Measurements from ENCODE around the gene LYSMD1. TPM values are rescaled to one million over a fixed set of nuclear protein-coding genes. Genes with fewer than 3 reads are reported as not detected.

The LYSMD1 gene
- total RNA-seq, 1 donor from 2014 or later, result 10.0 TPM

DNA sequence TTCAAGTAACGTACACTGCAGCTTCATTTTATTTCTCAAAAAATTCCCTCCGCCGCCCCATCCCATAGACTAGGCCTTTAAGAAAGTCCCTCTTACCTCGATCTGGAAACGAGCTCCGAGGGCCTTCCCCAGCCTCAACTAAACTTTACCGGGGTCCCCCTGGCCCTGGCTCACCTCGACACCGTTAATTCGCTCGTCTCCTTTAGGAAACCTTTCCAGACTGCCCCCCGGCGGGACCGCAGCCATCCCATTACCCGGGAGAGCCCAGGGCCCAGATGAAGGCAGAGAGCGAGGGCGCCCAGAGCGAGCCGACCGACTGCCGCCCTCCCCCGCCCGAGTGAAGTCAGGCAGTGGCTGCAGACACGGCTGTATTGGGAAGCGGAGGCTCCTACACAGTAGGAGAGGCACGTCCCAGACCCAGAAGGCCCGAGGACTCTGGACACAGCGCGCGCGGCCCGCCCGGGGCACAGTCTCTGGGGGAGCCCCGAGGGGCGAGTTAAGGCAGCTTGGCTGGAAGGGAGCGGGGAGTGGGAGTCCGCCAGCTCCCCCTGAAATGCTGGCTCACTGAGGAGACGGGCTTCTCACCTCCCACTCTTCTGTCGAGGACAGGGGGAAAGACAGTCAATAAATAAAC is 33.9 kb downstream of the LYSMD1 start:
- DNase-seq (ENCODE audit: low spot score), result peak; percentile 80
- TF ChIP-seq, protein P1, sequence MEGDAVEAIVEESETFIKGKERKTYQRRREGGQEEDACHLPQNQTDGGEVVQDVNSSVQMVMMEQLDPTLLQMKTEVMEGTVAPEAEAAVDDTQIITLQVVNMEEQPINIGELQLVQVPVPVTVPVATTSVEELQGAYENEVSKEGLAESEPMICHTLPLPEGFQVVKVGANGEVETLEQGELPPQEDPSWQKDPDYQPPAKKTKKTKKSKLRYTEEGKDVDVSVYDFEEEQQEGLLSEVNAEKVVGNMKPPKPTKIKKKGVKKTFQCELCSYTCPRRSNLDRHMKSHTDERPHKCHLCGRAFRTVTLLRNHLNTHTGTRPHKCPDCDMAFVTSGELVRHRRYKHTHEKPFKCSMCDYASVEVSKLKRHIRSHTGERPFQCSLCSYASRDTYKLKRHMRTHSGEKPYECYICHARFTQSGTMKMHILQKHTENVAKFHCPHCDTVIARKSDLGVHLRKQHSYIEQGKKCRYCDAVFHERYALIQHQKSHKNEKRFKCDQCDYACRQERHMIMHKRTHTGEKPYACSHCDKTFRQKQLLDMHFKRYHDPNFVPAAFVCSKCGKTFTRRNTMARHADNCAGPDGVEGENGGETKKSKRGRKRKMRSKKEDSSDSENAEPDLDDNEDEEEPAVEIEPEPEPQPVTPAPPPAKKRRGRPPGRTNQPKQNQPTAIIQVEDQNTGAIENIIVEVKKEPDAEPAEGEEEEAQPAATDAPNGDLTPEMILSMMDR (IDR thresholded peaks at IDR 0.05), result no peak
- Mint-ChIP-seq H3K36me3 (ENCODE audit: low read depth) (peaks cover 7% of the 10 kb centered on the region), H3K27me3 (ENCODE audit: low read depth) (peaks cover 13% of the 10 kb centered on the region), H3K4me3 (ENCODE audit: unreplicated experiment) (peak overlapping the region; percentile 68), H3K27ac (ENCODE audit: unreplicated experiment) (peak overlapping the region; percentile 17), H3K9me3 (ENCODE audit: low read depth) (no peaks in the 10 kb centered on the region), H3K4me1 (ENCODE audit: low read depth) (peaks cover 10% of the 10 kb centered on the region)

DNA sequence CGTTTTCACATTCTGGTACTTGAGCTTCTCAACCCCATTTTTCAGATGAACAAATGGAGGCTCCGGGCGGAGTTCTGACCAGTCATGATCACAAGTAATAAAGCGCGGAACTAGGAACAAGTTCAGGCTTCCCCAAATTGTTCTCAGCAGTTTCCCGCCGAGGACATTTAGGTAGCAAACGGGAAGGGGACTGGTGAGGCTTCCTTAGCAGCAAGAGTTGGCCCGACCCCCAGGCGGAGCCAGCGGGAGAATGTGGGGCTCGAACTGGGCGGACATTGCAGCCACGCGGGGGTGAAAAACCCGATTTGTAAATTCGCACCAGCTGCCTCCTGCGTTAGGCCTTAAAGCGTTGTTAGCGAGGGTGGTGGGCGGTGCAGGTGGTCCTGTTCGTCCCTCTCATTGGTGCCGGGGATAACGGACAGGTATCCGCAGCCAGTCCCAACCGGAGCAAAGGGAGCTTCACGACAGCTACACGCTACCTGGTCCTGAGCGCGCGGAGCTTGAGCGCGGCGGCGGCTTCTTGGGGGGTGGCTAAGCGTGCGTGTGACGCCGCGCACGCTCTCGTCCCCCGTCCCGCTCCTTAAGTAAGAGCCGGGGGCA is 34.6 kb downstream of the LYSMD1 start:
- Mint-ChIP-seq H3K27ac (ENCODE audit: unreplicated experiment) (no peak overlapping the region), H3K4me3 (ENCODE audit: unreplicated experiment) (peak overlapping the region; percentile 68), H3K4me1 (ENCODE audit: low read depth) (peaks cover 10% of the 10 kb centered on the region), H3K9me3 (ENCODE audit: low read depth) (no peaks in the 10 kb centered on the region), H3K27me3 (ENCODE audit: low read depth) (peaks cover 13% of the 10 kb centered on the region), H3K36me3 (ENCODE audit: low read depth) (peaks cover 2% of the 10 kb centered on the region)
- peak; percentile 82 for DNase-seq (ENCODE audit: low spot score)
- TF ChIP-seq, protein P1 (IDR thresholded peaks at IDR 0.05), result no peak

- Mint-ChIP-seq H3K9me3 (ENCODE audit: low read depth) (no peaks in the 10 kb centered on the region), H3K27me3 (ENCODE audit: low read depth) (peaks cover 13% of the 10 kb centered on the region), H3K4me1 (ENCODE audit: low read depth) (peaks cover 14% of the 10 kb centered on the region), H3K36me3 (ENCODE audit: low read depth) (peaks cover 2% of the 10 kb centered on the region), H3K27ac (ENCODE audit: unreplicated experiment) (no peak overlapping the region), H3K4me3 (ENCODE audit: unreplicated experiment) (no peak overlapping the region)
- TF ChIP-seq, protein P1 (IDR thresholded peaks at IDR 0.05), result no peak
- no peak for DNase-seq (ENCODE audit: low spot score)
Observed at GRCh38 chr1:151128800-151129199, 36.9 kb downstream of the LYSMD1 start.

DNA sequence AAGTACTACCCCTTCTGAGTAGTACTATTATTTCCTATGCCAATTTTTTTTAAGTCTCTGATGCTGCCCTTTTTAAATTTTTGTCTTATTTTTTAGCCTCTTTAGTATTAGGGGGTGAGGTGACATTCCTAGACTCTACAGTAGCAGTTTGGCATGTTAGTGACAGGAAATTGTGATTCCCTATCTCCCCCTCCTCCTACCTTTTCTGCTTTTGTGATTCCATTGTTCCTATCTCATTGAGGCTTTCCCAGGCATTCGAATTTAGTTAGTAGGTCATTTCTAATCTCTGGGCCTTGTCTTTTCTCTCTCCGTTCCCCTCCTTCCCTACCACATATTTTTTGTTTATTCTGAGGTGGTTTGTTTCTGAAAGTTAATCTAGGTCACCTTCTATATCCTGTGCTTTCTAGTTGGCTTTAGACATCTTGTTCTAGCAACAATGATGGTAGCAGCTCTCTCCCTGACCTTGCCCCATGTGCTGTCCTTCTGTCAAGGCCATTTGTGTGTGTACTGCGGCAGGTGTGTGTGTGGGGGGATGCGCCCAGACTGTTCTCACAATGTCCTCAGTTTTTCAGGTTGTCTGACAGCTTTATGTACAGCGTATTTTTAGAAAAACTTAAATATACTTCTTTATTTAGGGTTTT is 40.8 kb downstream of the LYSMD1 start:
- TF ChIP-seq, protein P1 (IDR thresholded peaks at IDR 0.05), result no peak
- no peak for DNase-seq (ENCODE audit: low spot score)
- Mint-ChIP-seq H3K36me3 (ENCODE audit: low read depth) (peaks cover 2% of the 10 kb centered on the region), H3K27ac (ENCODE audit: unreplicated experiment) (no peak overlapping the region), H3K9me3 (ENCODE audit: low read depth) (no peaks in the 10 kb centered on the region), H3K4me3 (ENCODE audit: unreplicated experiment) (no peak overlapping the region), H3K4me1 (ENCODE audit: low read depth) (peaks cover 4% of the 10 kb centered on the region), H3K27me3 (ENCODE audit: low read depth) (no peaks in the 10 kb centered on the region)

DNA sequence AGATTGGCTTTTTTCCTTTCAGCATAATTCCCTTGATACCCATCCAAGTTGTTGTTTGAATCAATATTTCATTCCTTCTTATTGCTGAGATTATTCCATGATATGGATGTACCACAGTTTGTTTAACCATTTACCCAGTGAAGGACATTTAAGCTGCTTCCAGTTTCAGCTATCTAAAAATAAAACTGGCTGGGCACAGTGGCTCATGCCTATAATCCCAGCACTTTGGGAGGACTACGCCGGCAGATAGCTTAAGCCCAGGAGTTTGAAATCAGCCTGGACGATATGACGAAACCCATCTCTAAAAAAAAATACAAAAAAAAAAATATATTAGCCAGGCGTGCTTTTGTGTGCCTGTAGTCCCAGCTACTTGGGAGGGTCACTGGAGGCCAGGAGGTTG is 51.8 kb downstream of the LYSMD1 start:
- TF ChIP-seq, protein P1 (IDR thresholded peaks at IDR 0.05), result no peak
- H3K4me3 Mint-ChIP-seq (ENCODE audit: unreplicated experiment), result no peak overlapping the region
- peaks cover 7% of the 10 kb centered on the region for H3K36me3 Mint-ChIP-seq (ENCODE audit: low read depth)

More for the DNA sequence above, 51.8 kb downstream of the LYSMD1 start:
- Mint-ChIP-seq H3K4me1 (ENCODE audit: low read depth) (no peaks in the 10 kb centered on the region), H3K27me3 (ENCODE audit: low read depth) (no peaks in the 10 kb centered on the region), H3K9me3 (ENCODE audit: low read depth) (no peaks in the 10 kb centered on the region), H3K27ac (ENCODE audit: unreplicated experiment) (no peak overlapping the region)
- peak; percentile 21 for DNase-seq (ENCODE audit: low spot score)

Other genes starting within 250 kb of the LYSMD1 start
- gene SETDB1, start 239.5 kb downstream of the LYSMD1 start, total RNA-seq, result 35.0 to 44.1 TPM (median 35.9 TPM) in 3 replicates
- 199 to 223 TPM (median 217 TPM) in 3 replicates for gene CERS2, start 191.1 kb downstream of the LYSMD1 start, total RNA-seq
- gene ANXA9, start 183.6 kb downstream of the LYSMD1 start, total RNA-seq, result 0.54 TPM in 1 of 3 replicates, not detected in the others
- gene MINDY1, start 159.0 kb downstream of the LYSMD1 start, total RNA-seq, result 12.5 to 18.2 TPM (median 14.8 TPM) in 3 replicates
- gene PRUNE1, start 157.5 kb downstream of the LYSMD1 start, total RNA-seq, result 14.1 to 15.4 TPM (median 15.3 TPM) in 3 replicates
- gene BNIPL, start 129.3 kb downstream of the LYSMD1 start, total RNA-seq, result 0.36 to 0.63 TPM (median 0.62 TPM) in 3 replicates
- gene C1orf56, start 118.2 kb downstream of the LYSMD1 start, total RNA-seq, result 2.8 to 5.9 TPM (median 3.1 TPM) in 3 replicates
- gene CDC42SE1, start 106.3 kb downstream of the LYSMD1 start, total RNA-seq, result 60.1 to 76.7 TPM (median 76.6 TPM) in 3 replicates
- 42.8 to 49.9 TPM (median 42.8 TPM) in 3 replicates for gene MLLT11, start 105.5 kb downstream of the LYSMD1 start, total RNA-seq
- gene GABPB2, start 95.1 kb downstream of the LYSMD1 start, total RNA-seq, result 7.8 to 11.7 TPM (median 8.2 TPM) in 3 replicates
- 7.0 to 9.2 TPM (median 8.9 TPM) in 3 replicates for gene SEMA6C, start 19.3 kb downstream of the LYSMD1 start, total RNA-seq
- gene TNFAIP8L2, start 9.3 kb downstream of the LYSMD1 start, total RNA-seq, result not detected in 3 replicates
- gene SCNM1, start 242 bp upstream of the LYSMD1 start, total RNA-seq, result 39.6 to 44.3 TPM (median 40.7 TPM) in 3 replicates
- 0.60 to 1.9 TPM in 2 of 3 replicates, not detected in the other for gene TMOD4, start 10.1 kb upstream of the LYSMD1 start, total RNA-seq
- 40.4 to 70.5 TPM (median 64.0 TPM) in 3 replicates for gene VPS72, start 24.3 kb upstream of the LYSMD1 start, total RNA-seq
- gene PIP5K1A, start 32.6 kb upstream of the LYSMD1 start, total RNA-seq, result 72.8 to 89.9 TPM (median 80.0 TPM) in 3 replicates
- gene PSMD4, start 88.8 kb upstream of the LYSMD1 start, total RNA-seq, result 111 to 144 TPM (median 113 TPM) in 3 replicates
- gene ZNF687, start 116.4 kb upstream of the LYSMD1 start, total RNA-seq, result 17.5 to 19.3 TPM (median 18.6 TPM) in 3 replicates
- gene PI4KB, start 161.5 kb upstream of the LYSMD1 start, total RNA-seq, result 51.4 to 73.2 TPM (median 54.7 TPM) in 3 replicates
- 30.0 to 64.7 TPM (median 31.8 TPM) in 3 replicates for gene RFX5, start 181.3 kb upstream of the LYSMD1 start, total RNA-seq
- gene SELENBP1, start 206.8 kb upstream of the LYSMD1 start, total RNA-seq, result 5.7 to 11.1 TPM (median 8.9 TPM) in 3 replicates
- gene PSMB4, start 233.7 kb upstream of the LYSMD1 start, total RNA-seq, result 229 to 257 TPM (median 236 TPM) in 3 replicates

Data from chondrocyte (in vitro differentiated cells).